OCI-LY7 (cell line): ENCODE data around the gene RPL7L1. TPM values are rescaled to one million over a fixed set of nuclear protein-coding genes. Genes with fewer than 3 reads are reported as not detected.

Experiments used
- BruUV-seq: library from RNA; stranded (reverse); fragments of 400-500 nt; replicated peaks from 2 replicates; lab custom pipeline; 2021; lab: Mats Ljungman, UMichigan
- CTCF ChIA-PET: fragments of 300-600 bp; sonication (Branson Sonifier 250); formaldehyde crosslinking; loops from one replicate; lab custom pipeline; 2022; ENCODE audit warnings: antibody characterized with exemption; ENCODE audit not compliant: unreplicated experiment; lab: Charles Lee
- POLR2A ChIA-PET: fragments of 300-600 bp; sonication (Branson Sonifier 250); formaldehyde crosslinking; loops from one replicate; lab custom pipeline; 2022; ENCODE audit warnings: antibody characterized with exemption; lab: Charles Lee
- DNase-seq: peaks from one replicate; pipeline ENCODE4 v3.0.0-alpha.2; 2015; ENCODE audit warnings: low spot score
- H2AFZ ChIP-seq: fragments of 200-600 bp; sonication (generic), shearing (Covaris generic); 2 replicates; pipeline ENCODE4 v1.6.1; 2014; ENCODE audit warnings: mild to moderate bottlenecking, antibody characterized with exemption, low read length, moderate library complexity
- H3K27ac ChIP-seq: fragments of 200-600 bp; sonication (generic); 2 replicates; pipeline ENCODE4 v1.5.1; 2014; ENCODE audit warnings: mixed run types, low read depth, mild to moderate bottlenecking, moderate library complexity, low read length, inconsistent platforms; ENCODE audit not compliant: poor library complexity, severe bottlenecking
- H3K36me3 ChIP-seq: fragments of 200-600 bp; sonication (generic); 2 replicates; pipeline ENCODE4 v1.6.1; 2014; ENCODE audit warnings: mild to moderate bottlenecking, antibody characterized with exemption, low read length, moderate library complexity, mixed read lengths; ENCODE audit not compliant: insufficient read depth
- H3K4me1 ChIP-seq: fragments of 200-600 bp; sonication (generic); 2 replicates; pipeline ENCODE4 v1.5.1; 2014; ENCODE audit warnings: mild to moderate bottlenecking, low read length; ENCODE audit not compliant: insufficient read depth, poor library complexity, severe bottlenecking
- H3K4me2 ChIP-seq: fragments of 200-600 bp; sonication (generic); 2 replicates; pipeline ENCODE4 v1.6.1; 2014; ENCODE audit warnings: mild to moderate bottlenecking, low read length
- H3K4me3 ChIP-seq: fragments of 200-600 bp; sonication (generic); 2 replicates; pipeline ENCODE4 v1.5.1; 2014; ENCODE audit warnings: mild to moderate bottlenecking, low read depth, low read length; ENCODE audit not compliant: poor library complexity, severe bottlenecking
- H3K79me2 ChIP-seq: fragments of 200-600 bp; sonication (generic); 2 replicates; pipeline ENCODE4 v1.6.1; 2016; ENCODE audit warnings: low read depth, mild to moderate bottlenecking, low read length, moderate library complexity, mixed read lengths; ENCODE audit not compliant: insufficient read depth
- H3K9me2 ChIP-seq: fragments of 200-600 bp; sonication (generic); 2 replicates; pipeline ENCODE4 v1.6.1; 2016; ENCODE audit warnings: mild to moderate bottlenecking, low read length, mixed read lengths; ENCODE audit not compliant: insufficient read depth
- H3K9me3 ChIP-seq: fragments of 200-600 bp; sonication (generic); 2 replicates; pipeline ENCODE4 v1.6.1; 2014; ENCODE audit warnings: mild to moderate bottlenecking, mixed run types, low read length, mixed read lengths
- H4K20me1 ChIP-seq: fragments of 200-600 bp; sonication (generic); 2 replicates; pipeline ENCODE4 v1.6.1; 2014; ENCODE audit warnings: mild to moderate bottlenecking, antibody characterized with exemption, low read length, moderate library complexity, mixed read lengths; ENCODE audit not compliant: insufficient read depth
- CTCF ChIP-seq: fragments of 200-600 bp; sonication (generic); conservative IDR thresholded peaks from 2 replicates; pipeline ENCODE4 v1.5.1; 2014; ENCODE audit warnings: mild to moderate bottlenecking, antibody characterized with exemption, low read length, moderate library complexity, mixed read lengths
- EZH2phosphoT487 ChIP-seq: fragments of 200-600 bp; sonication (generic); IDR thresholded peaks from 2 replicates; pipeline ENCODE4 v1.6.1; 2018; ENCODE audit warnings: low read depth, borderline replicate concordance, mild to moderate bottlenecking, mixed run types, antibody characterized with exemption, low read length, moderate library complexity, mixed read lengths
- intact Hi-C: fragments of 100-400 bp; cut with micrococcal nuclease; formaldehyde crosslinking; loops from one replicate; pipeline ENCODE4 v1.10.0; 2022; ENCODE audit not compliant: unreplicated experiment
- total RNA-seq, 2 experiments: library from RNA; depleted of rRNA in 1 of 2; stranded (reverse); fragments of >200 nt in 1 of 2; shearing (Covaris generic) in 1 of 2; gene quantifications; 2 replicates each; pipeline ENCODE4 v1.2.3, GENCODE V29; 2014 to 2022

Gene RPL7L1
- total RNA-seq, 2 experiments from 2014 or later, result 101 to 123 TPM

GRCh38 chr6:42851599-42851998 is 27.8 kb upstream of the RPL7L1 start:
- H4K20me1 ChIP-seq, result no peaks in the 10 kb centered on the region
- H3K9me2 ChIP-seq, result no peaks in the 10 kb centered on the region
- BruUV-seq, result no TSS peak
- intact Hi-C loops, result no loop called here
- no peaks in the 10 kb centered on the region for H3K9me3 ChIP-seq
- H3K36me3 ChIP-seq, result peaks cover 53% of the 10 kb centered on the region
- no peak for TF ChIP-seq CTCF
- no peak for TF ChIP-seq EZH2phosphoT487
- H3K4me2 ChIP-seq, result no peak overlapping the region
- H3K4me3 ChIP-seq, result no peak overlapping the region
- H3K4me1 ChIP-seq, result no peaks in the 10 kb centered on the region
- DNase-seq, result no peak
- no peak overlapping the region for H2AFZ ChIP-seq
- CTCF ChIA-PET, result no interaction called here
- H3K27ac ChIP-seq, result no peak overlapping the region
- no peaks in the 10 kb centered on the region for H3K79me2 ChIP-seq
- POLR2A ChIA-PET, result interaction anchor here (0.6 kb wide), 1 partner anchor 570 kb away, joined by 3 read pairs; no protein-coding TSS in a partner anchor

- H2AFZ ChIP-seq, result no peak overlapping the region
- BruUV-seq, result no TSS peak
- H3K9me3 ChIP-seq, result no peaks in the 10 kb centered on the region
- ChIA-PET POLR2A (interaction anchor here (0.6 kb wide), 1 partner anchor 63 kb away, joined by 8 read pairs; no protein-coding TSS in a partner anchor), CTCF (no interaction called here)
- no peaks in the 10 kb centered on the region for H3K79me2 ChIP-seq
- H3K4me1 ChIP-seq, result no peaks in the 10 kb centered on the region
- DNase-seq, result no peak
- no peaks in the 10 kb centered on the region for H4K20me1 ChIP-seq
- H3K4me3 ChIP-seq, result no peak overlapping the region
- intact Hi-C loops, result no loop called here
- no peak overlapping the region for H3K27ac ChIP-seq
- TF ChIP-seq CTCF, result no peak
- no peak overlapping the region for H3K4me2 ChIP-seq
- H3K9me2 ChIP-seq, result no peaks in the 10 kb centered on the region
- H3K36me3 ChIP-seq, result peaks cover 75% of the 10 kb centered on the region
Observed at GRCh38 chr6:42860036-42860435, 19.4 kb upstream of the RPL7L1 start.

GRCh38 chr6:42860481-42860880 is 18.9 kb upstream of the RPL7L1 start:
- H2AFZ ChIP-seq, result no peak overlapping the region
- ChIA-PET POLR2A (no interaction called here), CTCF (no interaction called here)
- intact Hi-C loops, result no loop called here
- H3K36me3 ChIP-seq, result peaks cover 74% of the 10 kb centered on the region
- no peak for DNase-seq
- no peak overlapping the region for H3K4me2 ChIP-seq
- H4K20me1 ChIP-seq, result no peaks in the 10 kb centered on the region
- no peaks in the 10 kb centered on the region for H3K9me2 ChIP-seq
- H3K9me3 ChIP-seq, result no peaks in the 10 kb centered on the region
- no peaks in the 10 kb centered on the region for H3K79me2 ChIP-seq
- no peaks in the 10 kb centered on the region for H3K4me1 ChIP-seq
- no TSS peak for BruUV-seq
- no peak overlapping the region for H3K27ac ChIP-seq
- TF ChIP-seq EZH2phosphoT487 (no peak), CTCF (no peak)
- no peak overlapping the region for H3K4me3 ChIP-seq
